CD14-positive monocyte (primary cell): ENCODE results near the gene SCGB3A1. TPM values are rescaled to one million over a fixed set of nuclear protein-coding genes. Genes with fewer than 3 reads are reported as not detected.

ENCODE experiments used
- DNase-seq, 3 donors: peaks; one replicate each; pipeline ENCODE4 v3.0.0-alpha.2; 2011 to 2022
- H2AFZ ChIP-seq: 2 replicates; pipeline ENCODE4 v1.6.0; 2012; ENCODE audit warnings: mild to moderate bottlenecking, low read depth, low read length, inconsistent platforms; ENCODE audit not compliant: insufficient read depth, poor library complexity, severe bottlenecking
- H3K27ac ChIP-seq, 2 donors: 1 replicate in 1 of 2; 2 replicates in 1 of 2; pipeline ENCODE4 v1.5.1; 2012 to 2013; ENCODE audit warnings: low read length in 2 of 2, control low read depth in 1 of 2, inconsistent platforms in 1 of 2, low read depth in 1 of 2, mild to moderate bottlenecking in 1 of 2
- H3K27me3 ChIP-seq, 2 donors: one replicate each; pipeline versions ENCODE4 v1.6.0 to v1.6.1; 2011 to 2013; ENCODE audit warnings: low read length in 2 of 2; ENCODE audit not compliant: control insufficient read depth in 2 of 2, insufficient read depth in 2 of 2
- H3K36me3 ChIP-seq, 2 donors: replicated peaks in 1 of 2; 1 replicate in 1 of 2; 2 replicates in 1 of 2; pipeline versions ENCODE4 v1.5.1 to v1.6.1; 2012 to 2013; ENCODE audit warnings: low read length in 2 of 2, control low read depth in 1 of 2, inconsistent platforms in 1 of 2, mild to moderate bottlenecking in 1 of 2; ENCODE audit not compliant: insufficient read depth in 2 of 2, control insufficient read depth in 1 of 2
- H3K4me1 ChIP-seq, 2 donors: 1 replicate in 1 of 2; 2 replicates in 1 of 2; pipeline versions ENCODE4 v1.5.1 to v1.6.1; 2012 to 2013; ENCODE audit warnings: low read length in 2 of 2, control low read depth in 1 of 2, inconsistent platforms in 1 of 2, mild to moderate bottlenecking in 1 of 2, moderate library complexity in 1 of 2; ENCODE audit not compliant: insufficient read depth in 2 of 2, control insufficient read depth in 1 of 2
- H3K4me2 ChIP-seq: replicated peaks from 2 replicates; pipeline ENCODE3; 2012; ENCODE audit warnings: low read length, moderate library complexity, mild to moderate bottlenecking; ENCODE audit not compliant: poor library complexity, severe bottlenecking; ENCODE audit errors: extremely low read depth
- H3K4me3 ChIP-seq, 3 experiments: fragments of 200-600 bp in 1 of 3; sonication (generic) in 1 of 3; replicated peaks in 1 of 3; 1 replicate in 2 of 3; 2 replicates in 1 of 3; pipeline ENCODE4 v1.5.1; 2011 to 2013; ENCODE audit warnings: low read length in 3 of 3, mild to moderate bottlenecking in 3 of 3, control low read depth in 2 of 3, low read depth in 2 of 3, inconsistent platforms in 1 of 3, moderate library complexity in 1 of 3
- H3K79me2 ChIP-seq: 2 replicates; pipeline ENCODE4 v1.6.0; 2012; ENCODE audit warnings: mild to moderate bottlenecking, control low read depth, inconsistent platforms, low read length, moderate library complexity; ENCODE audit not compliant: insufficient read depth
- H3K9ac ChIP-seq: 2 replicates; pipeline ENCODE4 v1.6.0; 2017; ENCODE audit warnings: low read length, mild to moderate bottlenecking; ENCODE audit not compliant: insufficient read depth, poor library complexity, severe bottlenecking
- H3K9me3 ChIP-seq, 2 donors: replicated peaks in 1 of 2; 1 replicate in 1 of 2; 2 replicates in 1 of 2; pipeline versions ENCODE4 v1.5.1 to v1.6.1; 2012 to 2013; ENCODE audit warnings: low read length in 2 of 2, control low read depth in 1 of 2; ENCODE audit not compliant: control insufficient read depth in 1 of 2, insufficient read depth in 1 of 2
- H4K20me1 ChIP-seq: 2 replicates; pipeline ENCODE4 v1.6.0; 2012; ENCODE audit warnings: mild to moderate bottlenecking, low read length, control low read depth, moderate library complexity; ENCODE audit not compliant: insufficient read depth
- H3K27ac Mint-ChIP-seq, 7 donors: one replicate each; pipeline ENCODE4 v1.8.0; 2020; ENCODE audit warnings: mild to moderate bottlenecking in 7 of 7, mixed read lengths in 7 of 7, moderate library complexity in 6 of 7, inconsistent platforms in 2 of 7
- H3K27me3 Mint-ChIP-seq, 3 donors: one replicate each; pipeline ENCODE4 v1.8.0; 2021 to 2022; ENCODE audit warnings: low read depth in 3 of 3, mild to moderate bottlenecking in 3 of 3, mixed read lengths in 3 of 3, moderate library complexity in 3 of 3, inconsistent platforms in 1 of 3
- H3K36me3 Mint-ChIP-seq, 2 donors: one replicate each; pipeline ENCODE4 v1.8.0; 2020; ENCODE audit warnings: mixed read lengths in 2 of 2, inconsistent platforms in 1 of 2, mild to moderate bottlenecking in 1 of 2
- H3K4me1 Mint-ChIP-seq: one replicate; pipeline ENCODE4 v1.8.0; 2020; ENCODE audit warnings: mild to moderate bottlenecking, mixed read lengths
- H3K4me3 Mint-ChIP-seq, 2 donors: one replicate each; pipeline ENCODE4 v1.8.0; 2020; ENCODE audit warnings: mild to moderate bottlenecking in 2 of 2, mixed read lengths in 2 of 2, moderate library complexity in 1 of 2
- H3K9me3 Mint-ChIP-seq, 7 donors: one replicate each; pipeline ENCODE4 v1.8.0; 2020 to 2022; ENCODE audit warnings: mixed read lengths in 7 of 7, mild to moderate bottlenecking in 6 of 7, moderate library complexity in 6 of 7, inconsistent platforms in 2 of 7
- CTCF ChIP-seq: fragments of 200-600 bp; IDR thresholded peaks from one replicate; pipeline ENCODE4 v1.8.0; 2022; ENCODE audit warnings: antibody characterized with exemption, mild to moderate bottlenecking
- WGBS: methylation state at CpG from one replicate; pipeline ENCODE4 v1.1.5; 2013; ENCODE audit warnings: missing lambda C conversion rate; ENCODE audit not compliant: insufficient coverage; 5-methylcytosine and 5-hydroxymethylcytosine counted together
- intact Hi-C, 2 donors: fragments of 100-400 bp; cut with micrococcal nuclease; formaldehyde crosslinking; loops; one replicate each; pipeline versions ENCODE4 v1.15.0 to v1.15.1; 2023
- polyA plus RNA-seq, 3 donors: library from polyadenylated mRNA; depleted of rRNA in 1 of 3; unstranded in 2 of 3; stranded (reverse) in 1 of 3; fragments of 300-500 nt in 2 of 3; fragments of >200 nt in 1 of 3; fragmentation: Illumina TruSeq in 2 of 3; gene quantifications; 1 replicate in 2 of 3; 2 replicates in 1 of 3; pipeline ENCODE4 v1.2.3, GENCODE V29; 2012 to 2021

SCGB3A1 gene
- polyA plus RNA-seq, 3 donors, result 0.49 to 0.83 (median 0.59) TPM

- H2AFZ ChIP-seq, result no peak overlapping the region
- H4K20me1 ChIP-seq, result peaks cover 29% of the 10 kb centered on the region
- Mint-ChIP-seq H3K4me3 (no peak overlapping the region), H3K27ac (peak overlapping the region in 1 of 7 donors; percentile 0), H3K36me3 (peaks cover 39 to 76% of the 10 kb centered on the region in 2 donors), H3K4me1 (no peaks in the 10 kb centered on the region), H3K9me3 (peaks cover 0 to 2% (median 0%) of the 10 kb centered on the region in 7 donors), H3K27me3 (no peaks in the 10 kb centered on the region)
- H3K79me2 ChIP-seq, result peaks cover 67% of the 10 kb centered on the region
- WGBS, result 96% methylated on average over 8 of the region's 9 CpGs
- no peaks in the 10 kb centered on the region for H3K9me3 ChIP-seq
- no peak for TF ChIP-seq CTCF
- no peaks in the 10 kb centered on the region for H3K27me3 ChIP-seq
- intact Hi-C loops, result no loop called here
- H3K4me2 ChIP-seq, result no peak overlapping the region
- H3K4me1 ChIP-seq, result no peaks in the 10 kb centered on the region
- no peak overlapping the region for H3K4me3 ChIP-seq
- H3K27ac ChIP-seq, result no peak overlapping the region
- peaks cover 6 to 49% of the 10 kb centered on the region in 2 donors for H3K36me3 ChIP-seq
- DNase-seq, result no peak
- H3K9ac ChIP-seq, result no peak overlapping the region
These were observed 49.6 kb downstream of the SCGB3A1 start for GRCh38 chr5:180541710-180542109.

Other genes with a start within 250 kb of the SCGB3A1 start
- not detected for gene GFPT2, start 238.2 kb downstream of the SCGB3A1 start, polyA plus RNA-seq
- 1 to 10 TPM; 4.8 to 9.5 (median 7.7) TPM for gene CNOT6, start 97.1 kb downstream of the SCGB3A1 start, polyA plus RNA-seq
- not detected for gene FLT4, start 58.1 kb upstream of the SCGB3A1 start, polyA plus RNA-seq
- not detected for gene OR2Y1, start 148.6 kb upstream of the SCGB3A1 start, polyA plus RNA-seq
- 100 to 1,000 TPM; 231 to 523 (median 385) TPM for gene MGAT1, start 211.3 kb upstream of the SCGB3A1 start, polyA plus RNA-seq